H1 (cell line): ENCODE measurements around the gene FOXL2NB. TPM values are rescaled to one million over a fixed set of nuclear protein-coding genes. Genes with fewer than 3 reads are reported as not detected.
A peak's percentile ranks its signal among the peaks of the same experiment; 100 is the strongest.

Experiments used
- CTCF ChIA-PET: fragments of 300-600 bp; sonication (Branson Sonifier 250); formaldehyde crosslinking; loops from one replicate; lab custom pipeline; 2021; ENCODE audit not compliant: partially characterized antibody; lab: Charles Lee
- POLR2A ChIA-PET: fragments of 300-600 bp; sonication (Branson Sonifier 250); formaldehyde crosslinking; loops from one replicate; lab custom pipeline; 2021; ENCODE audit warnings: inconsistent platforms; ENCODE audit not compliant: partially characterized antibody; lab: Charles Lee
- DNase-seq, 2 experiments: peaks; one replicate each; pipeline versions ENCODE4 v3.0.0 to v3.0.0-alpha.2; 2010 to 2022; ENCODE audit warnings: low spot score in 2 of 2, low read depth in 1 of 2, mixed read lengths in 1 of 2
- FAIRE-seq: peaks from 2 replicates; lab custom pipeline; 2011; peaks lifted over from hg19 to GRCh38; lab: Jason Lieb, UNC
- H2AFZ ChIP-seq: 2 replicates; pipeline ENCODE4 v1.8.1; 2012; ENCODE audit warnings: low read length, inconsistent platforms
- H2AK5ac ChIP-seq: 2 replicates; pipeline ENCODE4 v1.6.1; 2013; ENCODE audit warnings: low read depth, low read length
- H2BK120ac ChIP-seq: replicated peaks from 2 replicates; pipeline ENCODE3; 2013; ENCODE audit warnings: low read depth, low read length, inconsistent platforms
- H2BK12ac ChIP-seq: 2 replicates; pipeline ENCODE4 v1.6.1; 2013; ENCODE audit warnings: low read depth, low read length
- H2BK15ac ChIP-seq: 2 replicates; pipeline ENCODE4 v1.6.1; 2013; ENCODE audit warnings: low read length
- H2BK20ac ChIP-seq: 2 replicates; pipeline ENCODE4 v1.6.1; 2013; ENCODE audit warnings: low read length
- H2BK5ac ChIP-seq: 2 replicates; pipeline ENCODE4 v1.6.1; 2013; ENCODE audit warnings: low read depth, low read length
- H3K14ac ChIP-seq: 2 replicates; pipeline ENCODE4 v1.6.1; 2013; ENCODE audit warnings: inconsistent platforms; ENCODE audit not compliant: insufficient read length
- H3K18ac ChIP-seq: 2 replicates; pipeline ENCODE4 v1.6.1; 2013; ENCODE audit warnings: low read length; ENCODE audit errors: extremely low read depth
- H3K23ac ChIP-seq: 2 replicates; pipeline ENCODE4 v1.6.1; 2013; ENCODE audit warnings: inconsistent platforms; ENCODE audit not compliant: insufficient read length
- H3K23me2 ChIP-seq: 2 replicates; pipeline ENCODE4 v1.6.1; 2013; ENCODE audit warnings: low read depth, low read length
- H3K27ac ChIP-seq: 2 replicates; pipeline ENCODE4 v1.6.1; 2011; ENCODE audit warnings: low read depth, low read length, inconsistent platforms
- H3K27me3 ChIP-seq, 4 experiments: replicated peaks in 1 of 4; 1 replicate in 1 of 4; 2 replicates in 3 of 4; pipeline versions ENCODE4 v1.6.1 to v1.8.1; 2011 to 2013; ENCODE audit warnings: low read length in 3 of 4, mild to moderate bottlenecking in 3 of 4, inconsistent platforms in 2 of 4, mixed read lengths in 2 of 4, moderate library complexity in 1 of 4; ENCODE audit not compliant: control insufficient read depth in 3 of 4, insufficient read depth in 3 of 4; ENCODE audit errors: extremely low read depth in 1 of 4
- H3K36me3 ChIP-seq, 4 experiments: 2 replicates each; pipeline versions ENCODE4 v1.6.1 to v1.8.1; 2011 to 2013; ENCODE audit warnings: mild to moderate bottlenecking in 4 of 4, low read length in 3 of 4, moderate library complexity in 2 of 4, control low read depth in 1 of 4, inconsistent platforms in 1 of 4; ENCODE audit not compliant: insufficient read depth in 4 of 4, control insufficient read depth in 2 of 4
- H3K4ac ChIP-seq: replicated peaks from 2 replicates; pipeline ENCODE3; 2013; ENCODE audit warnings: low read length, low read depth, mixed read lengths, inconsistent platforms; ENCODE audit not compliant: insufficient read length
- H3K4me1 ChIP-seq, 4 experiments: replicated peaks in 1 of 4; 1 replicate in 1 of 4; 2 replicates in 3 of 4; pipeline versions ENCODE4 v1.6.1 to v1.8.1; 2011 to 2013; ENCODE audit warnings: low read length in 3 of 4, inconsistent platforms in 2 of 4, mixed read lengths in 1 of 4; ENCODE audit not compliant: insufficient read depth in 4 of 4, control insufficient read depth in 3 of 4
- H3K4me2 ChIP-seq, 2 experiments: 2 replicates each; pipeline versions ENCODE4 v1.6.1 to v1.8.1; 2011 to 2013; ENCODE audit warnings: low read depth in 2 of 2, low read length in 2 of 2, control low read depth in 1 of 2, inconsistent platforms in 1 of 2, mild to moderate bottlenecking in 1 of 2; ENCODE audit not compliant: insufficient read depth in 1 of 2
- H3K4me3 ChIP-seq, 4 experiments: fragments of 200-600, 300-600 bp in 1 of 4; sonication (generic), shearing (Covaris generic), sonication (Bioruptor Twin) in 1 of 4; 2 replicates each; pipeline versions ENCODE4 v1.5.1 to v1.8.1; 2011 to 2016; ENCODE audit warnings: low read length in 4 of 4, low read depth in 3 of 4, control low read depth in 2 of 4, inconsistent platforms in 2 of 4, mild to moderate bottlenecking in 2 of 4, mixed read lengths in 1 of 4, moderate library complexity in 1 of 4; ENCODE audit not compliant: insufficient read depth in 2 of 4; ENCODE audit errors: extremely low read depth in 1 of 4
- H3K56ac ChIP-seq: replicated peaks from 2 replicates; pipeline ENCODE3; 2013; ENCODE audit warnings: low read depth, mild to moderate bottlenecking, mixed read lengths, low read length, inconsistent platforms; ENCODE audit not compliant: insufficient read length
- H3K79me1 ChIP-seq: 2 replicates; pipeline ENCODE4 v1.6.1; 2013; ENCODE audit warnings: low read depth, low read length, control low read depth
- H3K79me2 ChIP-seq, 2 experiments: 2 replicates each; pipeline versions ENCODE4 v1.6.1 to v1.8.1; 2012 to 2013; ENCODE audit warnings: low read length in 2 of 2, mild to moderate bottlenecking in 2 of 2, inconsistent platforms in 1 of 2; ENCODE audit not compliant: insufficient read depth in 2 of 2, control insufficient read depth in 1 of 2
- H3K9ac ChIP-seq, 4 experiments: replicated peaks in 1 of 4; 1 replicate in 1 of 4; 2 replicates in 3 of 4; pipeline versions ENCODE4 v1.6.1 to v1.8.1; 2011 to 2013; ENCODE audit warnings: low read depth in 3 of 4, low read length in 3 of 4, control low read depth in 2 of 4, mild to moderate bottlenecking in 2 of 4, moderate library complexity in 2 of 4, inconsistent platforms in 1 of 4; ENCODE audit errors: extremely low read depth in 1 of 4
- H3K9me3 ChIP-seq, 2 experiments: 2 replicates each; pipeline versions ENCODE4 v1.6.1 to v1.8.1; 2012 to 2013; ENCODE audit warnings: mild to moderate bottlenecking in 2 of 2, moderate library complexity in 2 of 2, control low read depth in 1 of 2, inconsistent platforms in 1 of 2, low read depth in 1 of 2, low read length in 1 of 2, mixed read lengths in 1 of 2; ENCODE audit not compliant: insufficient read depth in 2 of 2
- H4K20me1 ChIP-seq, 2 experiments: replicated peaks in 1 of 2; 2 replicates each; pipeline versions ENCODE3 to v1.8.1; 2011 to 2013; ENCODE audit warnings: inconsistent platforms in 2 of 2, low read length in 2 of 2, mild to moderate bottlenecking in 1 of 2; ENCODE audit not compliant: insufficient read depth in 2 of 2, control insufficient read depth in 1 of 2
- H4K5ac ChIP-seq: 2 replicates; pipeline ENCODE4 v1.6.1; 2013; ENCODE audit warnings: low read length, low read depth, mixed read lengths, inconsistent platforms; ENCODE audit not compliant: insufficient read length
- H4K8ac ChIP-seq: 2 replicates; pipeline ENCODE4 v1.8.0; 2013; ENCODE audit warnings: mild to moderate bottlenecking, moderate library complexity, low read length, inconsistent platforms; ENCODE audit not compliant: insufficient read depth; ENCODE audit errors: extremely low read depth
- H4K91ac ChIP-seq: replicated peaks from 2 replicates; pipeline ENCODE3; 2013; ENCODE audit warnings: low read length, mixed read lengths, inconsistent platforms; ENCODE audit not compliant: insufficient read length
- ASH2L ChIP-seq: fragments of 200-600, 300-600 bp; sonication (generic); IDR thresholded peaks from one replicate; pipeline ENCODE4 v1.7.1; 2017; ENCODE audit warnings: low read length
- CHD1 ChIP-seq: IDR thresholded peaks from 2 replicates; pipeline ENCODE4 v1.6.1; 2012; ENCODE audit warnings: low read depth, low read length, improper control_type of control experiment
- EP300 ChIP-seq, 2 experiments: IDR thresholded peaks; 1 replicate in 1 of 2; 2 replicates in 1 of 2; pipeline ENCODE4 v1.6.1; 2011 to 2012; ENCODE audit warnings: low read depth in 2 of 2, low read length in 2 of 2, mild to moderate bottlenecking in 2 of 2, borderline replicate concordance in 1 of 2, inconsistent platforms in 1 of 2, moderate library complexity in 1 of 2
- EZH2 ChIP-seq: fragments of 200-600 bp; sonication (generic); IDR thresholded peaks from 2 replicates; pipeline ENCODE4 v1.7.1; 2012; ENCODE audit warnings: low read depth, mild to moderate bottlenecking, moderate library complexity, low read length, inconsistent platforms; ENCODE audit not compliant: severe bottlenecking
- PHF8 ChIP-seq: fragments of 200-600 bp; sonication (generic); conservative IDR thresholded peaks from 2 replicates; pipeline ENCODE4 v1.7.1; 2012; ENCODE audit warnings: low read depth, mild to moderate bottlenecking, inconsistent platforms, low read length, moderate library complexity
- POLR2A ChIP-seq, 2 experiments: IDR thresholded peaks; 1 replicate in 1 of 2; 2 replicates in 1 of 2; pipeline ENCODE4 v1.6.1; 2011; ENCODE audit warnings: low read depth in 2 of 2, low read length in 2 of 2, mild to moderate bottlenecking in 2 of 2; ENCODE audit errors: control extremely low read depth in 1 of 2
- RBBP5 ChIP-seq: IDR thresholded peaks from 2 replicates; pipeline ENCODE4 v1.7.1; 2012; ENCODE audit warnings: low read depth, mild to moderate bottlenecking, inconsistent platforms, low read length, moderate library complexity, borderline replicate concordance
- RFX5 ChIP-seq: IDR thresholded peaks from 2 replicates; pipeline ENCODE4 v1.6.1; 2011; ENCODE audit warnings: low read depth, low read length, improper control_type of control experiment, borderline replicate concordance
- TAF7 ChIP-seq: optimal IDR thresholded peaks from 2 replicates; pipeline ENCODE3; 2011; ENCODE audit warnings: low read depth, mild to moderate bottlenecking, inconsistent platforms, low read length, moderate library complexity, borderline replicate concordance
- WGBS, 2 experiments: shearing (Covaris generic) in 1 of 2; methylation state at CpG; one replicate each; pipeline versions ENCODE4 v1.1.6 to v1.1.7; 2013 to 2015; ENCODE audit warnings: low lambda C conversion rate in 2 of 2, mixed read lengths in 2 of 2, inconsistent platforms in 1 of 2, low coverage in 1 of 2, missing lambda C conversion rate in 1 of 2; ENCODE audit not compliant: insufficient replicate concordance in 2 of 2, insufficient coverage in 1 of 2, insufficient read length in 1 of 2; ENCODE audit errors: extremely low coverage in 1 of 2, missing lambda C conversion rate in 1 of 2; 5-methylcytosine and 5-hydroxymethylcytosine counted together
- polyA plus RNA-seq, 7 experiments: library from polyadenylated mRNA; depleted of rRNA in 3 of 7; stranded (reverse) in 5 of 7; unstranded in 2 of 7; fragments of >200 nt in 5 of 7; fragments of 200-250 nt in 2 of 7; gene quantifications; 1 replicate in 5 of 7; 2 replicates in 1 of 7; 4 replicates in 1 of 7; pipeline versions ENCODE4 v1.2.1 to v1.2.3, GENCODE V29; 2011 to 2013; ENCODE audit warnings: missing spikeins in 2 of 7, mixed read lengths in 2 of 7
- total RNA-seq: library from RNA; stranded (reverse); fragmentation: NEBNext Ultra II Directional; extraction: Animal tissue kit (Norgen Biotek cat#: 25700); gene quantifications from 2 replicates; pipeline ENCODE4 v1.2.1, GENCODE V29; 2021

Gene FOXL2NB
- total and polyA plus RNA-seq, 2 of the 8 experiments (the other 6 are each of a cell fraction or from before 2014, with no cell fraction given) = 5.4 to 7.3 TPM

DNA sequence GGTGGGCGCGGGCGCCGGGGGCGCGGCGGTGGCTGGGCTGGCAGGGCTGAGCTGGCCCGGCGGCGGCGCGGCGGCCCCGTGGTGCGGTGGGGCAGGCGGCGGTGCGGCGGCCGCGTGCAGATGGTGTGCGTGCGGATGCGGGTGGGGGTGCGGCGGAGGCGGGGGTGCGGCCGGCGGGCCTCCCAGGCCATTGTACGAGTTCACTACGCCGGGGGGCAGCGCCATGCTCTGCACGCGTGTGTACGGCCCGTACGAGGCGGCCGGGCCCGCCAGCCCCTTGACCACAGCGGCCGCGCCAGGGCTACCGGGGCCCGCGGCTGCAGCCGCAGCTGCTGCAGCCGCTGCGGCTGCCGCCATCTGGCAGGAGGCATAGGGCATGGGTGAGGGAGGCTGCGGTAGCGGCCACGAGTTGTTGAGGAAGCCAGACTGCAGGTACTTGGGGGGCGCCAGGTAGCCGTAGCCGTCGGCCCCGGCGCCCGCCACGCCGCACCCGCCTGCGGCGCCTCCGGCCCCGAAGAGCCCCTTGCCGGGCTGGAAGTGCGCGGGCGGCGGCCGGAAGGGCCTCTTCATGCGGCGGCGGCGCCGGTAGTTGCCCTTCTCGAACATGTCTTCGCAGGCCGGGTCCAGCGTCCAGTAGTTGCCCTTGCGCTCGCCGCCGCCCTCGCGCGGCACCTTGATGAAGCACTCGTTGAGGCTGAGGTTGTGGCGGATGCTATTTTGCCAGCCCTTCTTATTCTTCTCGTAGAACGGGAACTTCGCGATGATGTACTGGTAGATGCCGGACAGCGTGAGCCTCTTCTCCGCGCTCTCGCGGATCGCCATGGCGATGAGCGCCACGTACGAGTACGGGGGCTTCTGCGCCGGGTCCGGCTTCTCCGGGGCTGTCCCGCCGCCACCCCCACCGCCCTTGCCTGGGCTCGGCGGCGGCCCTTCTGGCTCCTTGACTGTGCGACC lies 1.0 kb upstream of the FOXL2NB start:
- Histone ChIP-seq H3K9ac (no peak overlapping the region), H2BK20ac (no peak overlapping the region), H3K18ac (peak overlapping the region; percentile 93), H3K4me1 (peaks cover 7 to 50% (median 21%) of the 10 kb centered on the region in 4 experiments), H3K4ac (no peak overlapping the region), H4K91ac (peak overlapping the region; percentile 26), H3K4me3 (peak overlapping the region; percentile 37 to 67 (median 46)), H3K23me2 (peaks cover 28% of the 10 kb centered on the region), H2AK5ac (no peak overlapping the region), H3K9me3 (no peaks in the 10 kb centered on the region; a peak in 1 of 4 replicates), H3K27me3 (peaks cover 82 to 100% (median 95%) of the 10 kb centered on the region in 4 experiments), H3K36me3 (peaks cover 0 to 4% (median 0%) of the 10 kb centered on the region in 4 experiments; a peak in 1 of 8 replicates), H3K56ac (no peak overlapping the region), H3K4me2 (peak overlapping the region; percentile 80 to 84), H2BK5ac (0 out of 2 replicates have a peak overlapping the region, but pooled peaks have one; percentile 77), H2BK12ac (peak overlapping the region; percentile 68; the same call in 1 of the 2 replicates), H2BK15ac (no peak overlapping the region; the same call in 1 of the 2 replicates), H4K20me1 (peaks cover 5 to 25% of the 10 kb centered on the region in 2 experiments), H3K14ac (no peak overlapping the region), H2BK120ac (no peak overlapping the region), H3K79me1 (no peaks in the 10 kb centered on the region), H3K27ac (no peak overlapping the region), H4K5ac (no peak overlapping the region), H4K8ac (peak overlapping the region; percentile 87; the same call in 1 of the 2 replicates), H2AFZ (no peak overlapping the region; the same call in 1 of the 2 replicates), H3K79me2 (no peaks in the 10 kb centered on the region), H3K23ac (no peak overlapping the region)
- ChIA-PET CTCF (interaction anchor here (1.0 to 8.8 kb wide), 11 partner anchors 10 to 373 kb away, joined by 3 to 65 read pairs (median 4); partner anchors contain the start of gene CEP70), POLR2A (interaction anchor here (0.6 to 10.0 kb wide), 8 partner anchors 9 to 82 kb away, joined by 3 to 149 read pairs (median 4); no protein-coding TSS in a partner anchor)
- FAIRE-seq (no peak), DNase-seq (peak in 1 of 2 experiments; percentile 75)
- WGBS, 2 experiments = 1% methylated on average over 82 of the region's 120 CpGs; no CpG with 5 or more reads in 1 of the 2 experiments
- TF ChIP-seq EP300 (IDR thresholded peaks at IDR 0.05; ENCODE audit: borderline replicate concordance in 1 of 2, low read depth in 2 of 2, low read length in 2 of 2) (no peak), PHF8 (peak; percentile 36; the same call in 1 of the 2 replicates), POLR2A (IDR thresholded peaks at IDR 0.05; ENCODE audit: control extremely low read depth in 1 of 2, low read depth in 2 of 2, low read length in 2 of 2) (peak in 1 of 2 experiments; percentile 14; a peak in 1 of 3 replicates), EZH2 (peak; percentile 20), CHD1 (no peak), RFX5 (no peak), RBBP5 (0 out of 2 replicates have a peak, but pooled peaks have one; percentile 10), ASH2L (peak; percentile 17), TAF7 (no peak)
